Mesenteric fat pad (tissue), 1 donor: ENCODE measurements around the gene RGS13. TPM values are rescaled to one million over a fixed set of nuclear protein-coding genes. Genes with fewer than 3 reads are reported as not detected.

ENCODE experiments used
- DNase-seq: peaks from one replicate; pipeline ENCODE4 v3.0.0-alpha.2; 2020; ENCODE audit warnings: low spot score
- total RNA-seq: library from RNA; stranded (reverse); fragmentation: NEBNext Ultra II Directional; extraction: Animal tissue kit (Norgen Biotek cat#: 25700); gene quantifications from one replicate; pipeline ENCODE4 v1.2.1, GENCODE V29; 2021
- donor health status: DM: yes; HTN: yes; CAD: no.

The RGS13 gene
- total RNA-seq, 1 donor from 2014 or later: 1.0 TPM

DNA sequence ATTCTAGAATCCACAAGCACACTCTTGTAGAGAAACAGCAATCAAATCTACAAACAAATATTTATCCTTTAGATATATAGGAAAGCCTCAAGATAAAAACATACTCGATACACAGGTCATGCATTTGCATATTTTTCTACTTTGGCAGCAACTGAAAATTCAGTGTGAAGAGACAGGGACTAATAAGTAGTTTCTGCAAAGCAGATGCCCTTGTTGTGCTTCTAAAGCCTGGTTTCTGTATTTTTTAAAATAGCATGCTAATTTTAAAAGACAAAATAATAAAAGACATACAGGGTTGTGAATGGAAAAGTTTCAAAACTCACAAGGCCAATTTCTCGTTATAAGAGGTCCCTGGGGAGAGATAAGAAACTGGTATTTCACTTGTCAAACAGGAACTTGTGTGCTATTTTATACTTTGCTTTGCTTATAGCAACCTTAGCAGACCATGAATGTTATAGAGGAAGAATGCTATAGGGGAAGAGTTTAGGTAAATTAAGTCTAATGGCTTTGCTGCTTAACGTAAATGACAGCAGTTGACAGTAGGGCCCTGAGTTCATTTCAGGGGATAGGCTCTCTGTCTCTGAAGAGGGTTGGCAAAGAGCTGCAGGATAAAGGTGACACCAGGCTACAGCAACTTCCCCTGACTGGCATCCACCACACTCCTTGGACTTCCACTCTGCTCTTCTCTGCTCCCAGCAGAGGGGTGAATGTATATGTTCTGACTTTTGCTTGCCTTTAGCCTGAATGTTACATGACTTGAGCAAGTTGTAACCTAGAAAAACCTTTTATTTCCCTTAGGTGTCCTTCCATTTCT lies 9.4 kb upstream of the RGS13 start:
- no peak for DNase-seq

GRCh38 chr1:192627901-192628300 lies 8.0 kb upstream of the RGS13 start:
- DNase-seq: no peak

DNA sequence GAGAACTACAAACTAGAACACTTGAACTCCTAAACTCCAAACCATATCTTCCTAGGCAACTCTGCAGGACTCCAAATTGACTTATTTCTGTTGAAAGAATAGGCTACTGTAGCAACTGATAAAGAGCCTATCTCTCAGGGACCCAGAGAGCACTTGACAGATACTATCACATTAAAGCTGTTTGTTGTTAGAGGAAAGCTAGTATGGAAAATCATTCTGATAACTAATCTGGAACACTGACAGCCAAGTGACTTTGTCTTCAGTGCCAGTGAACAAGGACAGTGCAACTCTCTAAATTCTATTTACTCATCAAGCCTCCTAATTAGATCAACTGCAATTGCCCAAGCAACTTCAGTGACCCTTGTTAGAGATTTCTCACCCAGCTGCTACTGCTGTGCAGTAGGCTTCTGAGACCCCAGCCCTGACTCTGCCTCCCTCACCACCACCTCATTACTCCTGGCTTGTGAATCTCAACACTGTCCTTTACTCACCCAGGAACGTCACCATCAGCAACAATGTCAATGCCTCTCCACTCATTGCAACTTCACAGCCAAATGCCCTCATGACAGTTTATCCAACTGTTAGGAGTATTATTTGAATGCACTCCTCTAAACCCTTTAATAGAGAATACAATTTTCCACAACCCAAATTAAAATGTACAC lies 7.4 kb upstream of the RGS13 start:
- DNase-seq: no peak

DNA sequence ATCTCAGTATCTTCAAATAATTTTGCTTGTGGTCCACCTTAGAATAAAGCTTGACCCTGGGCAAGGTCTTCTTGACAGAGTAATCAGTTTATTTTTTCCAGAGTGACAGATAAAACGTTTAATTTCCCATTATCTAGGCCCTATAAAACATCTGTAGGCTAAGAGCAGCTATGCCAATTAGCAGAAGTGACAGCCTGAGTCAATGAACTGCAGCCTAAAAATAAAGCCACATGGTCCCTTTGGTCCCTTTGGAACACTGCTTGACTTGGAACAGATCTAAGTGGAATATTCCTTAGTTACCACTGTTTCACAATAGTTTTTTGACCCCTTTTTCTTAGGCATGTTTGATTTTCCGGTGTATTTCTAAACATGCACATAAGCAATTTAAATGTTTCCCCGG lies 6.3 kb upstream of the RGS13 start:
- no peak for DNase-seq

- no peak for DNase-seq
Measured at GRCh38 chr1:192630521-192631287, 5.2 kb upstream of the RGS13 start.

- DNase-seq: no peak
Measured at GRCh38 chr1:192631749-192632148, 4.2 kb upstream of the RGS13 start.

GRCh38 chr1:192632188-192632587 lies 3.8 kb upstream of the RGS13 start:
- no peak for DNase-seq

- DNase-seq: no peak
Measured at GRCh38 chr1:192632641-192633532, 3.1 kb upstream of the RGS13 start.

DNA sequence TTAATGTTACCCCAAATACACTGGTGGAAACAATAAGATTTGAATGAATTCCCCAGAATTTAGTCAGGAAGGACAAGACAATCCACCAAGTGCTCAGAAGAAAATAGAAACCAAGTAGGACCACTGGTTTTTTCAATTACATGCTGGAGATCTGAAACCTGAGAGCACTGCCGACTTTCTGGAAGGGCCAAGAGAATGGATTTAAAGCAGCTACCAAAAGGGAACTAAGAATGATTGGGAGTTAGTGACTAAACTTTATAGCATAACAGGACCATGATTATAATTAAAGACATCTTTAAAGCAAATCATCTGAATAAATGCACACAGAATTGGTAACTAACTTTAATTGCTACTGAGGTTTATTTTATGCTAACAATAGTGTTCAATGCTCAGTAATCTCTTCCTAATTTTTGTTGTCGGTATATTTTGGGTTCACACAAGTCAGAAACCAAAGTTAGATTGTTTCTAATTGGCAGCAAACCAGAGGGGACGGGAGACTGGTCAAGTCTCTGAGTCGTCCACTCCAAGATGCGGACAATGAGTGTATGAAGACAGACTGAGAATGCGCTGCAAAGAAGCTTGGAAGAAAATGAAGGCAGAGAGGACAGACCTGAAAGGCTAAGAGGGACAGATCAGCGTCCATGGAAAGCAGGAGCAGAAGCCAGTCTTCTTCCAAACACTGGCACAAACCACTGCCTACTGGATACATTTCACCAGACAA lies 2.3 kb upstream of the RGS13 start:
- no peak for DNase-seq

DNA sequence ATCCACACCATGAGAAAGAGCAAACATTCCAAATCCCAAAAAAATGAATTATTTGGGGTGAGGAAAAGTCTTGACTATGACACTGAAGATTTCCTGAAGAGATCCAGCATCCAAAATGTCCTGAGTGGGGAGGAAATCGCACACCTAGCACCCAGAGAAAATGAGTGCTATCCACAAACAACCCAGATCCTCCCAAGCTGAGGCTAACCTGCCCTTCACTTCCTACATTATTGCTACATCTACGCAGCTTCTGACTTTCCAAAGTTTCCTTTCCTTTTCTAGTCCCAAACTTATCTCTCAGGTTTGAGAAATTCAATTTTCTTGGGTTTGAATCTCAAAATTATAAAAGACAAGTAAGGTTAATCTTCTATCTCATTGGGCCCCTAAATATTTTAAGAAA lies 906 bp upstream of the RGS13 start:
- no peak for DNase-seq

DNA sequence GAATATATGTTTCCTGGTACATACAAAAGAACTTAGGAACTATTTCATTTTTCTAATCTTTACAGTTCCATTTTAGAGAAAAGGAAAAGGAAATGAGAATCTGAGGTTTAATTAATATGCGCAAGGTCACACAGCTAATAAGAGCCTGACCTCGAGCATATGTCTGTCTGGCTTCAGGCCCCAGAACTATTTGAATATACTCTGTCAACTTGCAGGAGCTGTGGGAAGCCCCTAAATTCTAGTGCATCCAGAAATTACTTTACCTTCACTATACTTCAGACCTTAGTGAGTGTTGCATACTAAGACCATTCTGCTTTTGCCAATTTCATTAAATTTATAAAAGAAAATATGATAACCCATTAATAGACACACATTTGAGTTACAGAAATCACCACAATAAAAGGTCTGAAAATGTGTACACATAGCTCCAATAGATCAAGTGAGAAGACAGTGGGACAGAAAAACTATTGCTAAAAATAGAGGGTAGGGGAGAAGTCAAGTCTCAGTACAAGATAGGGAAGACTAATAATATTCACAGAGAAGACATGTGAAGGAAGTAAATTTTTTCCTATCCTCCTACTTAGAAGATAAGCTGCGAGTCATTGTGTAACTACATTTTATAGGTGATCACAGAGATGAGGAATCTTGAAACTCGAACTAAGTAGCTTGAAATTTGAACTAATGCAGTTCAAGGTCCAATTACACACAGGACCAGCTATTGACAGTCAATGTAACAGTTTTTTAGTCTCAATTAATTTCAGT lies 3.8 kb downstream of the RGS13 start:
- no peak for DNase-seq

GRCh38 chr1:192652159-192652558 lies 16.2 kb downstream of the RGS13 start:
- DNase-seq: no peak

GRCh38 chr1:192654120-192654519 lies 18.2 kb downstream of the RGS13 start:
- DNase-seq: no peak

GRCh38 chr1:192654591-192655251 lies 18.8 kb downstream of the RGS13 start:
- no peak for DNase-seq

- no peak for DNase-seq
Measured at GRCh38 chr1:192657760-192658159, 21.8 kb downstream of the RGS13 start.

- DNase-seq: no peak
Measured at GRCh38 chr1:192658255-192658654, 22.3 kb downstream of the RGS13 start.

GRCh38 chr1:192660613-192661012 lies 24.7 kb downstream of the RGS13 start:
- no peak for DNase-seq

DNA sequence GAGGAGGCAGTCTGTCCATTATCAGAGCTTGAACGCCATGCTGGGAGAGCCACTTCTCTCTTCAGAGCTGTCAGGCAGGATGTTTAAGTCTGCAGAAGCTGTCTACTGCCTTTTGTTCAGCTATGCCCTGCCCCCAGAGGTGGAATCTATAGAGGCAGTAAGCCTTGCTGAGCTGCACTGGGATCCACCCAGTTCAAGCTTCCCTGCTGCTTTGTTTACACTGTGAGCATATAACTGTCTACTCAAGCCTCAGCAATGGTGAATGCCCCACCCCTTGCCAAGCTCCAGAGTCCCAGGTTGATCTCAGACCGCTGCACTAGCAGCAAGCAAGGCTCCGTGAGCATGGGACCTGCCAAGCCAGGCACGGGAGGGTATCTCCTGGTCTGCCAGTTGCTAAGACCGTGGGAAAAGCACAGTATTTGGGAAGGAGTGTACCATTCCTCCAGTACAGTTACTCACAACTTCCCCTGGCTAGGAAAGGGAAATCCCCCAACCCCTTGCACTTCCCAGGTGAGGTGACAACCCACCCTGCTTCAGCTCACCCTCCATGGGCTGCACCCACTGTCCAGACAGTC lies 32.5 kb downstream of the RGS13 start:
- DNase-seq: no peak

- no peak for DNase-seq
Measured at GRCh38 chr1:192669174-192669573, 33.2 kb downstream of the RGS13 start.
